ENCODE data around the gene PPP2R5D. TPM values are rescaled to one million over a fixed set of nuclear protein-coding genes. Genes with fewer than 3 reads are reported as not detected.

PPP2R5D gene
- total and polyA plus RNA-seq, 2 of the 4 experiments (the other 2 are of a cell fraction), result 55.6 to 68.8 TPM

GRCh38 chr6:42978839-42979522 lies 5.4 kb upstream of the PPP2R5D start, which contains the start of gene PEX6:
TSS of gene PEX6 (minus strand) at chr6:42979181. CDS start at chr6:42979150, 31 bp downstream.
- no TSS peak for BruUV-seq (replicated peaks)
- Histone ChIP-seq H3K4ac (ENCODE audit: low read depth, low read length) (peak within 1 kb of the TSS; percentile 92), H2BK5ac (ENCODE audit: low read depth, low read length, poor library complexity, severe bottlenecking) (peak within 1 kb of the TSS; percentile 75), H3K9me1 (ENCODE audit: insufficient read depth, low read length) (peaks cover 12% of the 10 kb centered on the region), H3K27ac (ENCODE audit: insufficient read depth, low read length) (peak within 1 kb of the TSS; percentile 83), H4K91ac (ENCODE audit: insufficient read depth, low read depth, low read length) (peak within 1 kb of the TSS; percentile 85), H3K79me1 (ENCODE audit: low read depth in 1 of 2, low read length in 2 of 2) (peaks cover 9 to 42% of the 10 kb centered on the region in 2 experiments), H3K14ac (replicated peaks; ENCODE audit: low read depth, low read length) (peak within 1 kb of the TSS; percentile 94), H2BK15ac (ENCODE audit: low read depth, low read length) (peak within 1 kb of the TSS; percentile 33; the same call in 1 of the 3 replicates), H3K4me3 (ENCODE audit: insufficient read depth, low read depth, low read length) (peak within 1 kb of the TSS; percentile 68), H2AK9ac (replicated peaks; ENCODE audit: low read depth, low read length, poor library complexity) (peak within 1 kb of the TSS; percentile 99), H3K18ac (ENCODE audit: low read depth, low read length) (peak within 1 kb of the TSS; percentile 39), H2BK20ac (ENCODE audit: low read depth, low read length) (peak within 1 kb of the TSS; percentile 51), H3K9ac (ENCODE audit: low read depth, low read length) (peak within 1 kb of the TSS; percentile 95), H3K27me3 (ENCODE audit: control insufficient read depth, insufficient read depth, low read length) (no peaks in the 10 kb centered on the region), H3K56ac (ENCODE audit: extremely low read depth, insufficient read depth, low read length) (peak within 1 kb of the TSS; percentile 89), H4K20me1 (ENCODE audit: insufficient read depth, low read length) (peaks cover 8% of the 10 kb centered on the region; the same call in 1 of the 2 replicates), H3K23ac (ENCODE audit: low read depth, low read length) (peak within 1 kb of the TSS; percentile 93), H2AFZ (replicated peaks; ENCODE audit: low read length, poor library complexity) (peak within 1 kb of the TSS; percentile 94), H4K8ac (ENCODE audit: low read depth in 2 of 2, low read length in 2 of 2) (peak within 1 kb of the TSS; percentile 82 to 99), H3K4me2 (ENCODE audit: low read depth, low read length) (peak within 1 kb of the TSS; percentile 92), H3K9me3 (ENCODE audit: control insufficient read depth, insufficient read depth, low read length) (no peaks in the 10 kb centered on the region), H3K36me3 (ENCODE audit: control insufficient read depth, insufficient read depth, low read length) (peaks cover 5% of the 10 kb centered on the region; the same call in 1 of the 2 replicates), H3K4me1 (ENCODE audit: control insufficient read depth, insufficient read depth, low read length) (peaks cover 5% of the 10 kb centered on the region), H4K5ac (ENCODE audit: low read depth, low read length) (peak within 1 kb of the TSS; percentile 50), H2BK120ac (ENCODE audit: low read depth, low read length) (peak within 1 kb of the TSS; percentile 50), H2AK5ac (ENCODE audit: low read depth, low read length) (peak within 1 kb of the TSS; percentile 93)
- DNase-seq (peak; percentile 80), ATAC-seq (ENCODE audit: low read depth) (peak; percentile 93)
- dilution Hi-C loops (cut with HindIII; ENCODE audit: low sequenced_read_pairs, unreplicated experiment) (no loop called here), intact Hi-C loops (cut with micrococcal nuclease) (loop anchor here (2.0 to 5.0 kb wide), 2 partner anchors 50 to 77 kb away; partner anchors contain the start of gene CNPY3), in situ Hi-C loops (cut with MboI; ENCODE audit: low sequenced_read_pairs) (loop anchor here (5.0 kb wide), 1 partner anchor 47 kb away; no protein-coding TSS in a partner anchor)
- TF ChIP-seq FOS (IDR thresholded peaks at IDR 0.05; ENCODE audit: low read depth, low read length) (no peak), CTCF (conservative IDR thresholded peaks at IDR 0.05; ENCODE audit: low read depth, low read length) (no peak), MXI1 (IDR thresholded peaks at IDR 0.05; ENCODE audit: borderline replicate concordance, low read depth, low read length) (peak; percentile 64; the same call in 1 of the 2 replicates), BHLHE40 (IDR thresholded peaks at IDR 0.05; ENCODE audit: low read depth, low read length) (no peak), POLR2A (IDR thresholded peaks at IDR 0.05; ENCODE audit: low read depth, low read length) (peak; percentile 83), ELK1 (IDR thresholded peaks at IDR 0.05; ENCODE audit: borderline replicate concordance, low read depth, low read length) (no peak), SMC3 (IDR thresholded peaks at IDR 0.05; ENCODE audit: low read depth, low read length) (no peak), CEBPB (IDR thresholded peaks at IDR 0.05; ENCODE audit: low read depth, low read length) (no peak), NFE2L2 (IDR thresholded peaks at IDR 0.05; ENCODE audit: low read depth, low read length) (no peak), MAZ (IDR thresholded peaks at IDR 0.05; ENCODE audit: borderline replicate concordance, low read depth, low read length) (peak; percentile 62; the same call in 1 of the 2 replicates)
- CTCF ChIA-PET, result no interaction called here
- WGBS, 2 experiments (ENCODE audit: extremely low coverage in 2 of 2, insufficient read length in 1 of 2), result 0% methylated on average over 56 of the region's 59 CpGs; no CpG with 5 or more reads in 1 of the 2 experiments
- POLR2A ChIA-PET (ENCODE audit: unreplicated experiment), result no interaction called here

All from IMR-90 (cell line).